HG03139 (cell line): ENCODE measurements around the gene OSBPL8.
"Not testable (repeated sequence)": the region's sequence is repeated elsewhere in the genome, so short reads cannot be mapped to it uniquely, and the experiment has no call there.

Source experiments
- ATAC-seq: cut with Tn5 transposase; IDR thresholded peaks from one replicate; pipeline ENCODE4 v1.9.1; 2021; ENCODE audit not compliant: unreplicated experiment

OSBPL8 gene

GRCh38 chr12:76374386-76375020 is 185.1 kb downstream of the OSBPL8 start:
- no peak for ATAC-seq

- no peak for ATAC-seq
These were observed 191.3 kb downstream of the OSBPL8 start for GRCh38 chr12:76368230-76368629.

GRCh38 chr12:76366163-76366562 is 193.4 kb downstream of the OSBPL8 start:
- no peak for ATAC-seq

- ATAC-seq: not testable (repeated sequence)
These were observed 195.4 kb downstream of the OSBPL8 start for GRCh38 chr12:76364131-76364530.

GRCh38 chr12:76360316-76360715 is 199.3 kb downstream of the OSBPL8 start:
- no peak for ATAC-seq

GRCh38 chr12:76356071-76356470 is 203.5 kb downstream of the OSBPL8 start:
- ATAC-seq: no peak

GRCh38 chr12:76348079-76348901 is 211.3 kb downstream of the OSBPL8 start, which contains the start of gene BBS10:
BBS10 (minus strand) TSS chr12:76348415; CDS start chr12:76348358, 57 bp downstream.
- ATAC-seq: peak; percentile 97

GRCh38 chr12:76346798-76347420 is 212.7 kb downstream of the OSBPL8 start:
- no peak for ATAC-seq

GRCh38 chr12:76346236-76346635 is 213.3 kb downstream of the OSBPL8 start:
- no peak for ATAC-seq

- ATAC-seq: no peak
These were observed 214.0 kb downstream of the OSBPL8 start for GRCh38 chr12:76345569-76345968.

GRCh38 chr12:76341436-76342030 is 218.0 kb downstream of the OSBPL8 start:
- ATAC-seq: no peak

GRCh38 chr12:76340680-76341435 is 218.7 kb downstream of the OSBPL8 start:
- ATAC-seq: no peak

GRCh38 chr12:76337583-76337982 is 222.0 kb downstream of the OSBPL8 start:
- ATAC-seq: no peak

- no peak for ATAC-seq
These were observed 227.0 kb downstream of the OSBPL8 start for GRCh38 chr12:76332606-76333005.

- no peak for ATAC-seq
These were observed 230.0 kb downstream of the OSBPL8 start for GRCh38 chr12:76329606-76330005.

GRCh38 chr12:76329159-76329558 is 230.4 kb downstream of the OSBPL8 start:
- no peak for ATAC-seq

- not testable (repeated sequence) for ATAC-seq
These were observed 239.8 kb downstream of the OSBPL8 start for GRCh38 chr12:76319595-76320319.

GRCh38 chr12:76318773-76319594 is 240.6 kb downstream of the OSBPL8 start:
- no peak for ATAC-seq

GRCh38 chr12:76317976-76318375 is 241.6 kb downstream of the OSBPL8 start:
- no peak for ATAC-seq
